Cerebellar cortex (tissue), 1 donor: ENCODE data around the gene ACKR2.
A peak's percentile ranks its signal among the peaks of the same experiment; 100 is the strongest.

ENCODE experiments used
- DNase-seq: peaks from one replicate; pipeline ENCODE4 v3.0.0-alpha.2; 2015; ENCODE audit warnings: low spot score

Gene ACKR2

DNA sequence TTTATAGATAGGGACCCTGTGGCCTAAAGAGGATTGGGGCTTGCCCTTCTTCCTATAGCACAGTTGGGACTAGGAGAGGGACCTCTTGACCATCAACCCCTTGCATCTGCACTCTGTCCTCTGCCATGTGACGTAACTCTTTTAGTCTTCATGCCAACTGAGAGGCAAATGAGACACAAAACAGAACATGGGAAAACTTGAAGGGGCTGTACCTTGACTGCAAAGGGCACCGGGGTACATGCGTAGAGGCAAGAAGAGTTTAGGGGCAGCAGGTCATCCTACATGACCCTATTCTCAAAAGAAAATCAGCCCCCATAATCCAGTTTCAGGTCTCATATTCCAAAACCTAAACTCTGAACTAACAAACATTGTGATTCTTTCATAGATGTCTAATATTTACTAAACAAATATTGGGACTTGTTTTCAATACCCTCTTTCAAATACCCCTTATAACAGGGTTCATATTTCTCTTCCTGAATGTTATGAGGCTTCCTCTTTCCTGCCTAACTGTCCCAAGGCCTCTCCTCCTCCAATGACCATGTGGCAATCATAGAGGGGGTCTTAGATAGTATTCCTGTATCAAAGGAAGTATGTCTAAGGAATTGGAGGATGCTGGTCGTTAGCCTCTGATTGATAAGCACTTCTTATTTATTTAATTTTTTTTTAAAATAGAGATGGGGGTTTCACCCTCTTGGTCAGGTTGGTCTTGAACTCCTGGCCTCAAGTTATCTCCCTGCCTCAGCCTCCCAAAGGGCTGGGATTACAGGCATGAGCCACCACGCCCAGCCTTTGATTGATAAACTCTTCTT lies 20.6 kb downstream of the ACKR2 start:
- DNase-seq: no peak

DNA sequence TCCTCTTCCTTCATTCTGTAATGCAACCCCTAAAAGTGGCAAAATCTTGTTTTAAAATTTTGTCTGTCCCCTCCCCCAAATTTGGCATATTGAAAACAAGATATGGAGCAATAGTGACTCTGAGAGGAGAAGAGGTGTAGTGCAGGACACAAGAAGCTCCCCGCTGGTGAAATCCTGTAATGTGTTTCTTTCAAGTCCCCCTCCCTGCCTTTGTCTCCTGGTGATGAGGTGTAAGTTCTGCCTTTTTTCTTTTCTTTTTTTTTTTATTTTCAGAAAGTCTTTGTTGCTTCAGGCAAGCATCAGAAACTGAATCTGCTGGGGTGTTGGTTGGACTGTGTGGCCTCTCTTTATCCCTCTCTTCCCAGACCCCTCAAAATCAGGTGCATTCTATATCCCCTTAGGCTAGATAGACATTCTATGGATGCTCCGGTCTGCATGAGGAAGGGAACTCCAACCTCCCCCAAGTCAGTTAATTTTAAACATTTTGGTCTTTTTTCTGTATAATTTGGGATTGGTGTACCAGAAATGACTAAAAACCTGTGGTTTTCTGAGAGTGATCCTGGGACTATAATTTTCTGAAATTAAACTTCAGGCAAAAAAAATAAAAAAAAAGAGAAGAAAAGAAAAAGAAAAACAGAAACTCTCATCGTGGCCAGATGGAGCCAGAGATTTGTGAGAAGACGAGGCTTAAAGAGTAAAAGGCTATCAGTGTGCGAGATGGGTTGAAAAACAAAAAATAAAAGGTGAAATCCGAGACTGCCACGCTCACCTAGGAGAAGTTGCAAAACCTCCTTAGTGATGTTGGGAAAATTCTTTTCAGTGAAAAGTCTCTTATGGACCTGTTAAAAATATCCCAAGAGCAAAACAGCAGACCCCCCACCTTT lies 21.4 kb downstream of the ACKR2 start:
- DNase-seq: no peak

DNA sequence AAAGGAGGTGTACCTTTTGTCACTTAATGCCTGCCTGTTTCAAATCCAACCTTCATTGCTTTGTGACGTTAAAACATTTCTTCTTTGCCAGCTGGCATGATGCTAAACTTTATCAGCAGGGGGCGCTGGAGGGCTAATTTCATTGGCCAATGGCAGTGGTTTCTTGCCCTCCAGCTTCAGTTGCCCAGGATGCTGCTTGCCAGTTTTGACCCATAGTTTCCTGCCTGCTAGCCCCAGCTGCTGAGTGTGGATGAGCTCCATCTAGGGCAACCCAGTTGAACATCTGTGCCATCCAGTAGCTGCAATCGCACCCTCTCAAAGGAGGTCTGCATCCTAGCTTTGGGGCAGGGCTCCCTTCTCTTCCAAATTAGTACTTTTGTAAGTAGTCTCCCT lies 22.1 kb downstream of the ACKR2 start:
- peak; percentile 52 for DNase-seq

DNA sequence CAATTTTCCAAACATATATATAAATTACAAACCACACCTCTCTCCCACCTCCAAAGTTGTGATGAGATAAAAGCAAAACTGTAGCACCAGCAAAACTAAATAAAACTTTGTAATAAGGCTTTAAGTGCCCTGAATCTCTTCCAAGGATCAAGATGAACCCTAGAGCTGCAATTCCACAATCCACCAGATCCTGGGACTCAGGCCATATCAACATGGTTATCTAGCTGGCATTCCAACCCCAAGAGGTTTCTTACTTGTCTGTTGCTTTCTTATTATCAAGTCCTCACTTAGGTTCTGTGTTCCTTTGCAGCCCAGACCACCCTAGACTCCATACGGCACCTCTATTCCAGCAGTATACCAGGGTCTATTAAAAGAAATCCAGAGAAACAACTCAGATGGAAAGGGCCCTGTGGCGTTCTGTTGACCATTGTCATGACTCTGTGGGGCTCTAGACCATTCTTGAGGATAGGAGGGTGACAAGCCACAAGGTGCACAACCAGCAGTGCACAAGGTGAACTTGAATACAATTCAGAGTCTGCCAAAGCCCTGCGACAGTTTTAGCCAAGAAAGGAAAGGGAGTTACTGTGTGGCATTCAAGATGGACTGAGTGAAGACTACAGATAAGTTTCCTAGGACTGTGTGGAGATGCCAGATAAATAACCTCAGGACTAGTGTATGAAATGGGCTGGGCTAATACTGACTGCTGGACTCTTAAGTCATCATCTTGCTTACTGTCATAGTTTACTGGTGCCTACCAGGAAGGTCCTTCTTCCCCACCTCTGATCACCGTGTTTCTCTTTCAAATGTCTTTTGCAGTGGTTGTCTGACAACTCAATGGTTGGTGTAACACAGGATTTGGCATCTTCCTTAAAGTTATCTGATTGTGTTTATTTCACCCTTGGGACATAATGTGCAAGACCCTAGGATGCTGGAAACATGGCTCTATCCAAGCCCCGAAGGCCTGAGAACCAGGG lies 27.2 kb downstream of the ACKR2 start:
- DNase-seq: no peak

DNA sequence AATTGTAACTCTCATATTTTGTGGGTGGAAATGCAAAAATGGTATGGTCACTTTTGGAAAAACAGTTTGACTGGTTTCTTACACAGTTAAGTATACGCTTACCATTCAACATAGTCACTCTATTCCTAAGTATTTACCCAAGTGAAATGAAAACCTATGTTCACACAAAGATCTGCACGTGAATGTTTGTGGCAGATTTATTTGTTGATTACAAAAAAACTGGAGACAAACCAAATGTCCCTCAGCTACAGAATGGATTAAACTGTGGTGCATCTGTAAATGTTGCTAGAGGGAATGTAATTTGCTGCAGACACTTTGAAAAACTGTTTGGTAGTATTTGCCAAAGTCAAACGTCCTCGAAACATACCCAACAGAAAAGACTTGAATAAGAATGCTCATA lies 29.3 kb downstream of the ACKR2 start:
- DNase-seq: no peak

DNA sequence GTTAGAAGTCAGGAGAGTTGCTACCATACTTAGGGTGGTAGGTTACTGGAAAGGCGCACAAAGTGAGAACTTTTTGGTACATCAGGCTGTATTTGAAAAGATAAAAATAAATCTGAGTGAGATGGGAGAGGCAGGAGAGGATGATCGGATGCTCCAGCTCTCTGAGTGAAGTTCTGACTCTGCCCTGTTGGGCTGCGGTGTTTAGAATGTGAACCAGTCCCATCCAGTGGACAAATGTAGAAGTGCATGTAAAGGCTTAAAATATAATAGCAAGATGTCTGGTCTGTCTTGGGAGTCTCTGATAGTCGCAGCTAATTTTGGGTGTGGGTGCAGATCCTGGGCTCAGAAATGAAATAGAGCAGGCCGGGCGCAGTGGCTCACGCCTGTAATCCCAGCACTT lies 30.4 kb downstream of the ACKR2 start:
- DNase-seq: peak; percentile 78

DNA sequence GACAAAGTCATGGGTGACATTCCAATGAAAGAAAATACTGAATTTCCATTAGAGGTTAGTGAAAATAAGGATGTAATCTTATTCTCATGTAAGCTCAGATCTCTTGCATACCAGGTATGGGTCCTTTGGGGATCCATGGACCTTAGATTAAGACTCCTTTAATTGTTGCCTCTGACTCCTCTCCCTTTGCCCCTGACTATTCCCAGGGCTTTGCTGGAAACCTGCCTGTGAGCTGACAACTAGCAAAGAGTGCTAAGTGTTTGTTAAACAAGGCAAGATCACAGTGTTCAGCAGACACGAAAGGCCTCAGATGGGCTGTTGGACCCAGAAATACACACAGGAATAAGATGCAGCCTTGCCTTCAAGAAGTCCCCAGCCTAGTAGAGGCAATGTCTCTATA lies 32.1 kb downstream of the ACKR2 start:
- DNase-seq: no peak

DNA sequence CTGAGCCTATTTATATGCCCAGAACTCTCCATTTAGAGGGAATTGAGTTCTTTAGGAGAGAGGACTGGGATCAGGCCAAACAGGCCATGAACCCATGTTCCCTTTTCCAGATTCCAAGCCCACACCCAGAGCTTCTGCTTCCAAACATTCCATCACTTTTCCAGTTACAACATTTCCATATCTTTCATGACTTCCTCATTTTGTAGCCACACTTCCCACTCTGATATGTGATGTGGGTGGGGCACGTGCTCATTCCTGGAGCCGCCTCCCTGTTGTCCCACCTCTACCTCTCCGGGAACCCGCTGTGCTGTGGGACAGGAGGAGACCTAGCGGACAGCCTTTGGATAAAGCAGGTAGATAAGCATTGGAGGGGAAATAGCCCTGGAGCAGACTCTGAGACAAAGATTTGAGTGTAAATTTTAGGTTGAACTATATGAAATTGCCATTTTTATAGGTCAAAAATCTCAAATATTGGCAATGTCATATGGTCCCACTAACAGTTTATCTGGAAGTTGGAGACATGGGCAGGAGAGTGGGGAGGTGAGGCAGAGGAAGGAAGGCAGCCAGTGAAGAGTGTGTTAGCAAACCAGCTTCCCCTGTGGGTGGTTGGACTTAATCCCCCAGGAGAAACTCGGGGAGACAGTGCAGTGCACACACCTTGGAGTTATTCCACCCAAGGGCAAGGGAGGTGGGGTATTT lies 34.6 kb downstream of the ACKR2 start:
- no peak for DNase-seq

DNA sequence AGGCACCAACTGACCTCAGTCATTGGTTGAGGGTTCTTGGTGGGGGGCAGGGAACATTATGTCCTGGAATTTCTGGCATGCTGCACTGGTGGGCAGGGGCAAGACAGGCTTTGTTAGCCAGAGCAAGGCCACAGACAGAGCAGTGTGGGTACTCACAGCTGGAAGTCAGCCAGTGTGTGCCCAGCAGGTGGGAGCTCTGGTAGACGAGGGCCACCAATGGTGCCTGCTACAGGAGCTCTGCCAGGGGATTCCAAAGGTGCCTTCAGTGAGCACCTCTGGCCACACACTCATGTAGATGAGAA lies 35.1 kb downstream of the ACKR2 start:
- no peak for DNase-seq

DNA sequence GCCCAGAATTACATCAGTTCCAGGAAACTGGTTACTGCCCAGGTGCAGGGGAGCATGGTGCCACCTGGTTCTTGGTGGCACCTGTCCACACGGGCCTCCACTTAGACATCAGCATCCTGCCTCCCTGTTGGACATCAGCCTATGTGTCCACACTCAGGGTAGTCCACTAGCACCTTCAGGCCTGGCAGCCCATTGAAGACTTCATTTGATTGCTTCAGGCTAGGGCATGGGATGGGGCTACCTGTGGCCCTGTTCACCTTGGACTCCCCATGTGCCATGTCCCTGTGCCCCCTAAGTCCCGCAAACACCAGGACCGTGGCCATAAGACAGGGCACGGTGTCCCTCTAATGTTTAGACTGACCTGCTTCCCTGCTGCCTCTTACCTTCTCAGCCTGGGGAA lies 35.6 kb downstream of the ACKR2 start:
- no peak for DNase-seq

DNA sequence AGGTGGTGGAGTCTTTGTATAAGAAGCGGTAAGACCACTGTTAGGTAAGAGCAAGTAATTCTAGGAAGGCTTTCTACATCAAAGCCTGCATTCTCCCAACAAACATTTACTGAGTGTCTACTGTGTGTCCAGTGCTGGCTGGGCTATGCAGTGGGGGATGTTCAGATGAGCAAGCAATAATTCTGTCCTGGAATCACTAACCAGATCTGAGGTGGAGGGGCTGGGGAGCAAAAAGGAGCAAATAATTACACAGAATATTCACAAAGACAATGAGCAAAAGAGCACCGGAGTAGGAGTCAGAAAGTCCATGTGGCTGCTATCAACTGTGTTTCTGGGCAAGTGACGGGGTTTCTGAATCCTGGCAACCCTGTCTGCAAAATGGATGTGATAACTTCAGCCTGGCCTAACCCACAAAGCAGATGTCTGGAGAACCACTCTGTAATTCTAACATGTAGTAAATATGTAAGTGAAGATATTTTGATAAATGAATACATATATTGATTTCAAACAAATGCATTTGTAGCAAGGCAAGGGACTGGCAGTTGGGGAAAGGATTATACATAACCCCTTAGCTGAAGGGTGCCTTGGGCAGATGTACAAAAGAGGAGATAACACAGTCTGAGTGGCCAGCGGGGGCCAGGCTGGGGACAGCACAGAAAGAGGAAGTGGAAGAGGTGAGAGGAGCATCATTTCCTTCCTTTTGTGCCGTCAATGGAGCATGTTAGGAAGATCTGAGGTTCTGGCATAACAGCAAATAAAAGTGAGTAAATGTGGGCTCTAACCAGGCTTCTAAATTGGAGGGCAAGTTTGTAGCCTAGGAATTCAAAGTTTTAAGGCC lies 37.7 kb downstream of the ACKR2 start:
- DNase-seq: no peak

DNA sequence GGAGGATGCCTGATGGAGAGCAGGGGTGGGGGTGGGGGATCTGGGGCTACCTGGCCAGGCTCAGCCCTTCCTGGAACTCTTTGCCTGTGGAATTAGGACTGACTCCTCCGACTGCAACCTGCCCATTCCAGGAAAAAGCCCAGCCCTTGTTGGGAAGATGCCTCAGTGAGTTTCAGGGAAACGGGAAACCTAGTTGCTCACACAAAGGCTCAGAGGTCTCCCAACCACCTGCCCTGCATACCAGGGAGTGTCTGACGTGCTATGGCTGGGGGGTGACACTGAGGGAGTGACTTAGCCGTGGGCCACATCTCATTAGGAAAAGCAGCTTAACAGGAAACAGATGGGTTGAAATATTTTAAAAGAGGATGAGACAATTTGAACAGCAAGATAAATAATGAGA lies 38.5 kb downstream of the ACKR2 start:
- DNase-seq: no peak

DNA sequence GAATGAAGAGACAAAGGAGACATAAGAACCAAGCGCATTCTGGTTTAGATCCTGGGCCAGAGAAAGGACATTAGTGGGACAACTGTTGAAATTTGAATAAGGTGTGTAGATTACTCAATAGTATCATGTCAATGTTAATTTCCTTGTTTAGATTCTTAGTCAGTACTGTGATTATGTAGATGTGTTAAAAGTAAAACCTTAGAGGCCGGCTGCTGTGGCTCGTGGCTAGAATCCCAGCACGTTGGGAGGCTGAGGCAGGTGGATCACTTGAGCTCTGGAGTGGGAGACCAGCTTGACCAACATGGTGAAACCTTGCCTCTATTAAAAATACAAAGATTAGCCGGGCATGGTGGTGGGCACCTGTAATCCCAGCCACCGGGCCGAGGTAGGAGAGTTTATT lies 39.8 kb downstream of the ACKR2 start:
- DNase-seq: no peak

DNA sequence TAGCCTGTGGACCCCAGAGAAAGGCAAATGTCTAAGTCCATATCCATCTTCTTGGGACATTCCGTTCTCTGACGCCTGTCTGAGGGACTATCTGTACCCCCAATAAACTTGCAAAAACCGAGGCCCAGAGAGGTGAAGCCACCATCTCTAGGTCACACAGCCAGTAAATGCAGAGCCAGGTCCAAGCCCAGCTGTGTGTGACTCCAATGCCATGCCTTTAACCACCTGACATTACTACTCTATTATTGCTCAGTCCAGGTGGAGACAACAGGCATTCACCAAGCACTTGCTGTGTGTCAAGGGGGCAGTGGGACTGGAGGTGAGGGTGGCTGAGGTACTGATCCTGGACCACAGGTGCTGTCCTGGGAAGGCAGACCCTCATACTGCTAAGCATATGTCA lies 41.0 kb downstream of the ACKR2 start:
- DNase-seq: no peak

DNA sequence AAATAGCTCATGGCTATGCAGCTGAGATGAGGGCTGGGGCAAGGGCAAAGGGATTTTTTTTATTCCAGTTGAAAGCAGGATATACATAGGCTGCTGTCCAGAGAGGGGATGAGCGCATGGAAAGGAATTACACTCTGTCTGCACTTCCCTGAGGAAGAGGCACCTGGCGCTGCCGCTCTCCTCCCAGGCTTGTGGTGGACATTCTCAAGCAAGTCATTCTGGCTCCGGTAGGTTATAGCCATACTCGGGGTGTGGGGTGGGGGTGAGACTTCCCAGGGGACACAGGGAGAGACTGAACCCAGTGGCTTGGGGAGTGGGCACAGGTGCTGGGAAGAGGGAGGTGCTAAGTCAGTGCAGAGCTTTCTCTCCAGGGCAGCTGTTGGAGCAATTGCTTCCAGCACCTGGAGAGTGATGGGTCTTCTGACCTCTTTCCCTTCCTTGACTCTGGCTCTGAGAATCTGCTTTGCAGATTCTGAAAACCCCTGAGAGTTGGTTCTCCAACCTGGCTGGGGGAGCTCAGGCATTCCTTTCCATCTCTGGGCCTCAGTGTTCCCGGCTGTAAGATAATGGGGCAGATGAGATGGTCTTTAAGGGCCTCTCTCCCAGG lies 42.1 kb downstream of the ACKR2 start:
- DNase-seq: no peak

DNA sequence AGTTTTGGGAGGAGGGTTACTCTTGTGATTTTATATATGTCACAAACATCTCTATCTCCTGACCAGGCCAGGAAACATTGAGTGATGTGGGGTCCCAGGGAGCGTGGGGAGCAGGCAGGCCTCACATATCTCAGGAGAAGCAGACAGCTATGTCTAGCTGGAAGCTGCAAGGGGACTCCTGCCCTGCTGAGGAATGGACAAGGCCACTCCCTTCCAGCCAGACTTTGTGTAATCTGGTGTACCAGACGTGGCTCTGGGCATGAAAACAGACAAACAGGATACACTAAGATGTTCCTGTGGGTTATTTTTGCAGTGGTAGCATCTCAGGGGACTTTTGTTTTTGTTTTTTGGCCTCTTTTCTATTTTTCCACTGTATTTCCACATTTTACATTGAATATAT lies 43.2 kb downstream of the ACKR2 start:
- no peak for DNase-seq

DNA sequence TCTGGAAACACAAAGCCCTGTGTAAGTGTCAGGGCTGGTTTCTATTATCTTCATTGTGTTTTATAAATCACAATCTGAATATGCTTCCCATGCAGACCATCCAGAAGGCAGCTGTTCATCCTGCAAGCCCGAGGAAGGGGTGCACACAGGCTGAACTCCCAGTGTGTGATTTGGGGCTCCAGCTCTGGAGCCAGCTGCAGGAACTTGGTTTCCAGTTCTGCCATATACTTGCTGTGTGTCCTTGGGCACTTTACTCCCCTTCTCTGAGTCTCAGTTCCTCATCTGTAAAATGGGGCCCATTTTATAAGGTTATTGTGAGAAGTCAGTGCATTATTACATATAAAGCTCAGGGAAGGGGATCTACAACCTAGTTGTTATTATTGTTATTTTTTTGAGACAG lies 43.8 kb downstream of the ACKR2 start:
- DNase-seq: no peak

DNA sequence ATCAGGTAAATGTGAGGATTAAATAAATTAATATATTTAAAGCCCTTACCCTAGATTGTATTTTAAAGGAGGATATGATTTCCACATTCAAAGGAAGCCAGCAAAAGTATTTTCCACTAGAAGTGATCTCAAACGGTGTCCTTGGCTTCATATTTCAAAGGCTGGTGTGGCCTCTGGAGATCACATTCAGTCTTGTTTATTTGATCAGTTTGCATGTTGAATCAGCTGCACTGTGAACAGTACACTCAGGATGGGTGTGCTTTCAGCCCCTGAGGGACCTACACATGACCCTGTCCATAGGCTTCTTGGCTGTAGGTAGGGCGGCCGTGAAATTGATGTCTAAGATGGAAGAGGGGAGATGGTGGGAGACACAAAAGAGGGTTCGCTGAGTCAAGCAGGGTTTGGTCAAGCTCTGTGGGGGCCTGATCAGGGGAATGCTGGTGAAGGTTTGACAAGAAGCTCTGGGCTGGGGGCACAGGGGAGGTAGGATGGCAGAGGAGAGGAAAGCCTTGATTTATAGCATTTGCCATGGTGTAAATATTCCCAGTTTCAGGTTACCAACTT lies 44.6 kb downstream of the ACKR2 start:
- DNase-seq: no peak

DNA sequence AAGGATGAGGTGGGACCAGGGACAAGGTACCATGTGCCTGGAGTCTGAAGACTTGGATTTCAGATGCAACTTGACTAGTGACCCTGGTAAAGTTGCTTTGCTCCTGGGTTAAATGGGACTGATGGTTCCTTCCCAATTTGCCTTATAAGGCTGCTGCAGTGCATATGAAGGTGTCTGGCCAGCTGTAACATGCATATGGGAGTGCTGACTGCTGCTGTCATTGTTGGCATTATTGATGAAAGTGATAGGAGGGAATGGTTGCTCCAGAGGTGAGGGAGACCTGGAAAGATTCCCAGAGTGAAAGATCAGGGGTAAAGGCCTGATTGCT lies 45.9 kb downstream of the ACKR2 start:
- DNase-seq: no peak
